GM23248 (cell line): ENCODE results near the gene MSH5.

Experiments
- EZH2 ChIP-seq: fragments of 200-600 bp; sonication (generic); IDR thresholded peaks from 2 replicates; pipeline ENCODE4 v1.6.1; 2018; ENCODE audit warnings: antibody characterized with exemption, mild to moderate bottlenecking; ENCODE audit not compliant: insufficient read depth, poor library complexity, severe bottlenecking
- EZH2phosphoT487 ChIP-seq: fragments of 200-600 bp; sonication (generic); IDR thresholded peaks from 2 replicates; pipeline ENCODE4 v1.6.1; 2018; ENCODE audit warnings: antibody characterized with exemption, moderate library complexity, mild to moderate bottlenecking, low read depth; ENCODE audit not compliant: insufficient read depth

GRCh38 chr6:31715022-31715958 is 24.5 kb upstream of the MSH5 start, which contains the start of gene LY6G6D:
- TF ChIP-seq EZH2phosphoT487: no peak
- TF ChIP-seq EZH2: no peak
